K562 (cell line): Measurements from ENCODE around the gene ADAMTS6. TPM values are rescaled to one million over a fixed set of nuclear protein-coding genes. Genes with fewer than 3 reads are reported as not detected.

Experiments used
- ATAC-seq: fragments of 200-7000 bp; cut with Tn5 transposase; 3 replicates; pipeline ENCODE4 v1.9.1; 2020; ENCODE audit warnings: moderate library complexity
- BruUV-seq: library from RNA; stranded (reverse); fragments of 400-500 nt; replicated peaks from 2 replicates; lab custom pipeline; 2021; lab: Mats Ljungman, UMichigan
- CTCF ChIA-PET: fragments of 300-600 bp; formaldehyde crosslinking; extraction: SDS; loops from one replicate; lab custom pipeline; 2021; ENCODE audit warnings: low intra/inter-chr PET ratio; lab: Yijun Ruan, JAX
- POLR2A ChIA-PET: fragments of 300-600, 350-650 bp; sonication (Branson Sonifier 250); formaldehyde crosslinking; extraction: SDS; loops from one replicate; lab custom pipeline; 2021; ENCODE audit warnings: antibody characterized with exemption, inconsistent platforms; lab: Yijun Ruan, JAX
- DNase-seq, 4 experiments: peaks; one replicate each; pipeline versions ENCODE4 v3.0.0 to v3.0.0-alpha.2; 2011 to 2018; ENCODE audit warnings: low spot score in 3 of 4, mixed read lengths in 3 of 4; ENCODE audit errors: extremely low read depth in 1 of 4
- FAIRE-seq: peaks from 2 replicates; lab custom pipeline; 2011; peaks lifted over from hg19 to GRCh38; lab: Jason Lieb, UNC
- H2AFZ ChIP-seq: 2 replicates; pipeline ENCODE4 v1.6.0; 2011; ENCODE audit warnings: low read depth, low read length, control low read depth, inconsistent platforms
- H3K27ac ChIP-seq: fragments of 200-600 bp; 3 replicates; pipeline ENCODE4 v1.8.0; 2011; ENCODE audit warnings: low read depth, mild to moderate bottlenecking, control low read depth, inconsistent platforms, low read length, moderate library complexity, mixed read lengths; ENCODE audit errors: extremely low read depth
- H3K27me3 ChIP-seq, 2 experiments: fragments of 300-600 bp in 1 of 2; 2 replicates in 1 of 2; 3 replicates in 1 of 2; pipeline versions ENCODE4 v1.6.0 to v1.8.0; 2011; ENCODE audit warnings: inconsistent platforms in 2 of 2, low read length in 2 of 2, mild to moderate bottlenecking in 1 of 2, mixed read lengths in 1 of 2, moderate library complexity in 1 of 2; ENCODE audit not compliant: control insufficient read depth in 2 of 2, insufficient read depth in 2 of 2
- H3K36me3 ChIP-seq: fragments of 300-600 bp; 3 replicates; pipeline ENCODE4 v1.8.0; 2011; ENCODE audit warnings: mild to moderate bottlenecking, low read length, inconsistent platforms; ENCODE audit not compliant: control insufficient read depth, insufficient read depth
- H3K4me1 ChIP-seq, 2 experiments: fragments of 200-600 bp in 1 of 2; replicated peaks in 1 of 2; 2 replicates in 1 of 2; 3 replicates in 1 of 2; pipeline versions ENCODE4 v1.5.1 to v1.8.0; 2011; ENCODE audit warnings: inconsistent platforms in 2 of 2, low read length in 2 of 2, mild to moderate bottlenecking in 1 of 2, mixed read lengths in 1 of 2, moderate library complexity in 1 of 2; ENCODE audit not compliant: control insufficient read depth in 2 of 2, insufficient read depth in 2 of 2
- H3K4me2 ChIP-seq: 2 replicates; pipeline ENCODE4 v1.6.1; 2011; ENCODE audit warnings: low read length, control low read depth, inconsistent platforms, mixed read lengths; ENCODE audit not compliant: insufficient read depth
- H3K4me3 ChIP-seq: fragments of 200-600 bp; sonication (generic), shearing (Covaris generic); 2 replicates; pipeline ENCODE4 v1.5.1; 2016; ENCODE audit warnings: control low read depth, inconsistent platforms
- H3K79me2 ChIP-seq: fragments of 200-600 bp; 3 replicates; pipeline ENCODE4 v1.8.0; 2011; ENCODE audit warnings: low read length, inconsistent platforms; ENCODE audit not compliant: control insufficient read depth, insufficient read depth
- H3K9ac ChIP-seq, 2 experiments: 2 replicates each; pipeline versions ENCODE4 v1.6.0 to v1.6.1; 2011; ENCODE audit warnings: low read depth in 2 of 2, low read length in 2 of 2, control low read depth in 1 of 2, inconsistent platforms in 1 of 2, mild to moderate bottlenecking in 1 of 2, mixed read lengths in 1 of 2; ENCODE audit not compliant: insufficient read depth in 1 of 2
- H3K9me1 ChIP-seq: one replicate; pipeline ENCODE4 v1.6.0; 2011; ENCODE audit warnings: inconsistent platforms, mild to moderate bottlenecking, low read length, moderate library complexity; ENCODE audit not compliant: control insufficient read depth, insufficient read depth
- H3K9me3 ChIP-seq: replicated peaks from 2 replicates; pipeline ENCODE4 v1.5.1; 2011; ENCODE audit warnings: low read depth, low read length, inconsistent platforms; ENCODE audit not compliant: control insufficient read depth, insufficient read depth
- H4K20me1 ChIP-seq: replicated peaks from 2 replicates; pipeline ENCODE4 v1.6.1; 2011; ENCODE audit warnings: low read length, inconsistent platforms, mixed read lengths; ENCODE audit not compliant: control insufficient read depth, insufficient read depth
- NFIC ChIP-seq: fragments of 450-650 bp; IDR thresholded peaks from 2 replicates; pipeline ENCODE4 v1.6.1; 2017; ENCODE audit warnings: mild to moderate bottlenecking, inconsistent platforms
- RNF2 ChIP-seq: sonication (generic); IDR thresholded peaks from 2 replicates; pipeline ENCODE4 v1.6.1; 2016
- SMARCB1 ChIP-seq: IDR thresholded peaks from 2 replicates; pipeline ENCODE4 v1.6.1; 2011; ENCODE audit warnings: improper control_type of control experiment, low read depth; ENCODE audit not compliant: insufficient read length
- ZNF324 ChIP-seq: fragments of 250-450 bp; sonication (Bioruptor Pico); IDR thresholded peaks from 2 replicates; pipeline ENCODE4 v1.4.0; 2020; ENCODE audit warnings: mild to moderate bottlenecking
- ZNF41 ChIP-seq: fragments of 250-450 bp; sonication (Bioruptor Pico); conservative IDR thresholded peaks from 2 replicates; pipeline ENCODE4 v1.4.0; 2020; ENCODE audit warnings: mild to moderate bottlenecking
- ZNF586 ChIP-seq: fragments of 450-650 bp; formaldehyde crosslinking; conservative IDR thresholded peaks from 2 replicates; pipeline ENCODE4 v1.4.0; 2020; ENCODE audit warnings: mild to moderate bottlenecking, moderate library complexity
- WGBS: fragments of 100-300 bp; shearing (Covaris generic); methylation state at CpG from one replicate; pipeline ENCODE4 v1.1.6; 2016; ENCODE audit warnings: low coverage, mixed read lengths; ENCODE audit not compliant: insufficient coverage; ENCODE audit errors: missing lambda C conversion rate; 5-methylcytosine and 5-hydroxymethylcytosine counted together
- in situ Hi-C: fragments of 300-500 bp; cut with MboI; formaldehyde crosslinking; loops from 4 replicates; pipeline ENCODE4 v1.15.0; 2018; ENCODE audit warnings: inconsistent platforms, mixed read lengths
- intact Hi-C: fragments of 100-400 bp; cut with micrococcal nuclease; formaldehyde crosslinking; loops from 2 replicates; pipeline ENCODE4 v1.14.2; 2022
- polyA plus RNA-seq, 8 experiments: library from polyadenylated mRNA; depleted of rRNA in 4 of 8; stranded (reverse) in 5 of 8; unstranded in 3 of 8; fragments of >200 nt; fragmentation: Nextera tagmentation in 2 of 8; fragmentation: Illumina TruSeq in 1 of 8; extraction: Ambion mirVana in 2 of 8; extraction: Trizol in 1 of 8; gene quantifications; 2 replicates each; pipeline versions ENCODE4 v1.2.1 to v1.2.3, GENCODE V29; 2011 to 2014; ENCODE audit warnings: inconsistent platforms in 1 of 8, missing spikeins in 1 of 8
- total RNA-seq, 7 experiments: library from RNA; depleted of rRNA in 6 of 7; stranded (reverse); fragments of >200 nt in 6 of 7; fragmentation: Illumina TruSeq in 2 of 7; extraction: Trizol in 2 of 7; gene quantifications; 2 replicates each; pipeline versions ENCODE4 v1.2.1 to v1.2.3, GENCODE V29; 2011 to 2021; ENCODE audit warnings: low replicate concordance in 1 of 7
- TF ChIP-seq, protein P1 (sequence below): fragments of 200-800 bp; sonication (Bioruptor generic); IDR thresholded peaks from 2 replicates; pipeline ENCODE4 v1.6.1; 2017; ENCODE audit warnings: missing genetic modification characterization, missing compliant biosample characterization
- TF ChIP-seq, protein P2 (sequence below): sonication (generic); formaldehyde crosslinking; IDR thresholded peaks from 2 replicates; pipeline ENCODE4 v1.8.1; 2022; ENCODE audit warnings: missing genetic modification reagents
- TF ChIP-seq, protein P3 (sequence below): fragments of 450-650 bp; IDR thresholded peaks from 2 replicates; pipeline ENCODE4 v1.6.1; 2016; ENCODE audit warnings: mild to moderate bottlenecking

ADAMTS6 gene
- total and polyA plus RNA-seq, 9 of the 15 experiments (the other 6 are each of a cell fraction or from before 2014, with no cell fraction given) = 0.57 to 5.3 (median 1.5) TPM

DNA sequence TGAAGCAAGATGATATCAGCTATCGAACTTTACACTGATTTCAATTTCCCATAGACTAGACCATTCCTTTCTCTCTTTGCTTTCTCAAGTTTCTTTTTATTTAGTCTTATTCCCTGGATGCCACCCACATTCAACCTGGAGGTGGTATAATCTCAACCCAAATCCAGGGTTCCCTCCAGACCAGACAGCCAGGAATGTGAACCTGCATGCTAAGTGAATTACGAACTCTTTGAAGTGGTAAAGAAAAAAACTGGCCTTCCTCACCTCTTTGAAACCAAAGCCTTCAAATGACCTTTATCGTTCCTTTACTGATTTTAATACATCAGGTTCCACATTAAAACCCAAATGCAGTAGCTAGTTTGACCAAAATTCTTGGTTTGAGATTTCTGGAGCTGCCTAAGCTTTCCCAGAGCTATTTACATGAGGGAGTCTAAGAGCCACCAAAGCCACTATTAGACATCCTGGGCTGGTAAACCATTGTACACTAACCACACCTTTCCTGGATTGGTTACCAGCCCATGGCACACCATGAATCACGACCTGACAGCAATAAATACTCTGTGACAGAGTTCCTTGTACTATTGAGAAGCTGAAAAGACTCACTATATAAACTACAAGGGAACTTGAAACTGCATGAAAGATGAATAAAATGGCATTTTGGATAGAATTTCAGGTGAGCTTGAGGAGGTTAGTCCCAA lies 323.7 kb downstream of the ADAMTS6 start:
- Histone ChIP-seq H3K27ac (no peak overlapping the region), H2AFZ (no peak overlapping the region), H3K9me3 (no peaks in the 10 kb centered on the region), H3K27me3 (no peaks in the 10 kb centered on the region), H3K36me3 (no peaks in the 10 kb centered on the region), H3K4me2 (no peak overlapping the region), H3K4me3 (no peak overlapping the region), H3K79me2 (no peaks in the 10 kb centered on the region), H3K9ac (no peak overlapping the region), H3K4me1 (no peaks in the 10 kb centered on the region), H3K9me1 (no peaks in the 10 kb centered on the region), H4K20me1 (no peaks in the 10 kb centered on the region)
- intact Hi-C loops (no loop called here), in situ Hi-C loops (no loop called here)
- no peak for FAIRE-seq
- POLR2A ChIA-PET = no interaction called here
- WGBS = 6% methylated on average over 4 of the region's 4 CpGs
- no TSS peak for BruUV-seq
- DNase-seq = no peak
- CTCF ChIA-PET = no interaction called here
- TF ChIP-seq NFIC = no peak
- ATAC-seq = no peak

DNA sequence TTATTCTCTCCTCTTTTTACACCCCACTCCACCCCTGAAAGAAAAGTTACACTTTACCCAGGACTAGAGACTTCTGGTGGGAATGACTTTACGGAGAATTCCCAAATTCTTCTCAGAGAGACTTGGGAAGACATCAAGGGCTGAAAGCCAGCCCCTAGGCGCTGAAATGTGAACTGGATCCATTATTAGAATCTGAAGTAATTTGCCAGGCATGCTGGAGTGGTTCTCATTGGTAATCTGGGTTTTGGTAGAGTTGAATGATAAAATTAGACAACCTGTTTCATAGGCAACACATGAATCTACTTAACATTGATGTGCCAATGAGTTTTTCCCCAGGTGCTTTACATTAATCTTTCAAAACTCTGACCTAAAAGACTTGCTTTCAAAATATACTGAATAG lies 324.8 kb downstream of the ADAMTS6 start:
- Histone ChIP-seq H2AFZ (no peak overlapping the region), H3K4me1 (no peaks in the 10 kb centered on the region), H4K20me1 (no peaks in the 10 kb centered on the region), H3K9ac (no peak overlapping the region), H3K79me2 (no peaks in the 10 kb centered on the region), H3K27ac (no peak overlapping the region), H3K27me3 (no peaks in the 10 kb centered on the region), H3K9me1 (no peaks in the 10 kb centered on the region), H3K4me2 (no peak overlapping the region), H3K36me3 (no peaks in the 10 kb centered on the region), H3K9me3 (no peaks in the 10 kb centered on the region), H3K4me3 (no peak overlapping the region)
- FAIRE-seq = no peak
- ATAC-seq = no peak
- in situ Hi-C loops = no loop called here
- no peak for DNase-seq
- intact Hi-C loops = no loop called here
- ChIA-PET POLR2A (interaction anchor here (0.7 kb wide), 1 partner anchor 30 kb away, joined by 4 read pairs; no protein-coding TSS in a partner anchor), CTCF (no interaction called here)
- BruUV-seq = no TSS peak
- no peak for TF ChIP-seq ZNF586 (CRISPR knock-in tag)
- TF ChIP-seq ZNF41 (CRISPR knock-in tag) = no peak
- TF ChIP-seq, protein P1, sequence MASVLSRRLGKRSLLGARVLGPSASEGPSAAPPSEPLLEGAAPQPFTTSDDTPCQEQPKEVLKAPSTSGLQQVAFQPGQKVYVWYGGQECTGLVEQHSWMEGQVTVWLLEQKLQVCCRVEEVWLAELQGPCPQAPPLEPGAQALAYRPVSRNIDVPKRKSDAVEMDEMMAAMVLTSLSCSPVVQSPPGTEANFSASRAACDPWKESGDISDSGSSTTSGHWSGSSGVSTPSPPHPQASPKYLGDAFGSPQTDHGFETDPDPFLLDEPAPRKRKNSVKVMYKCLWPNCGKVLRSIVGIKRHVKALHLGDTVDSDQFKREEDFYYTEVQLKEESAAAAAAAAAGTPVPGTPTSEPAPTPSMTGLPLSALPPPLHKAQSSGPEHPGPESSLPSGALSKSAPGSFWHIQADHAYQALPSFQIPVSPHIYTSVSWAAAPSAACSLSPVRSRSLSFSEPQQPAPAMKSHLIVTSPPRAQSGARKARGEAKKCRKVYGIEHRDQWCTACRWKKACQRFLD (CRISPR knock-in tag) = no peak
- no peak for TF ChIP-seq RNF2
- TF ChIP-seq SMARCB1 = no peak
- TF ChIP-seq, protein P2, sequence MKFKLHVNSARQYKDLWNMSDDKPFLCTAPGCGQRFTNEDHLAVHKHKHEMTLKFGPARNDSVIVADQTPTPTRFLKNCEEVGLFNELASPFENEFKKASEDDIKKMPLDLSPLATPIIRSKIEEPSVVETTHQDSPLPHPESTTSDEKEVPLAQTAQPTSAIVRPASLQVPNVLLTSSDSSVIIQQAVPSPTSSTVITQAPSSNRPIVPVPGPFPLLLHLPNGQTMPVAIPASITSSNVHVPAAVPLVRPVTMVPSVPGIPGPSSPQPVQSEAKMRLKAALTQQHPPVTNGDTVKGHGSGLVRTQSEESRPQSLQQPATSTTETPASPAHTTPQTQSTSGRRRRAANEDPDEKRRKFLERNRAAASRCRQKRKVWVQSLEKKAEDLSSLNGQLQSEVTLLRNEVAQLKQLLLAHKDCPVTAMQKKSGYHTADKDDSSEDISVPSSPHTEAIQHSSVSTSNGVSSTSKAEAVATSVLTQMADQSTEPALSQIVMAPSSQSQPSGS (CRISPR knock-in tag) = no peak
- TF ChIP-seq, protein P3, sequence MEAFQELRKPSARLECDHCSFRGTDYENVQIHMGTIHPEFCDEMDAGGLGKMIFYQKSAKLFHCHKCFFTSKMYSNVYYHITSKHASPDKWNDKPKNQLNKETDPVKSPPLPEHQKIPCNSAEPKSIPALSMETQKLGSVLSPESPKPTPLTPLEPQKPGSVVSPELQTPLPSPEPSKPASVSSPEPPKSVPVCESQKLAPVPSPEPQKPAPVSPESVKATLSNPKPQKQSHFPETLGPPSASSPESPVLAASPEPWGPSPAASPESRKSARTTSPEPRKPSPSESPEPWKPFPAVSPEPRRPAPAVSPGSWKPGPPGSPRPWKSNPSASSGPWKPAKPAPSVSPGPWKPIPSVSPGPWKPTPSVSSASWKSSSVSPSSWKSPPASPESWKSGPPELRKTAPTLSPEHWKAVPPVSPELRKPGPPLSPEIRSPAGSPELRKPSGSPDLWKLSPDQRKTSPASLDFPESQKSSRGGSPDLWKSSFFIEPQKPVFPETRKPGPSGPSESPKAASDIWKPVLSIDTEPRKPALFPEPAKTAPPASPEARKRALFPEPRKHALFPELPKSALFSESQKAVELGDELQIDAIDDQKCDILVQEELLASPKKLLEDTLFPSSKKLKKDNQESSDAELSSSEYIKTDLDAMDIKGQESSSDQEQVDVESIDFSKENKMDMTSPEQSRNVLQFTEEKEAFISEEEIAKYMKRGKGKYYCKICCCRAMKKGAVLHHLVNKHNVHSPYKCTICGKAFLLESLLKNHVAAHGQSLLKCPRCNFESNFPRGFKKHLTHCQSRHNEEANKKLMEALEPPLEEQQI = no peak
- TF ChIP-seq ZNF324 = no peak
- 3% methylated on average over 2 of the region's 2 CpGs for WGBS
